Right lobe of liver (tissue), 6 donors: ENCODE results near the gene DOCK2. TPM values are rescaled to one million over a fixed set of nuclear protein-coding genes. Genes with fewer than 3 reads are reported as not detected.

Source experiments
- ATAC-seq, 4 donors: fragments of 200-7000 bp; cut with Tn5 transposase; one replicate each; pipeline ENCODE4 v1.9.1; 2020; ENCODE audit warnings: mild to moderate bottlenecking in 4 of 4, moderate library complexity in 4 of 4
- DNase-seq, 3 donors: peaks; one replicate each; pipeline ENCODE4 v3.0.0-alpha.2; 2020
- H3K27ac ChIP-seq, 3 donors: fragments of 200-600 bp; one replicate each; pipeline ENCODE4 v1.8.0; 2022
- H3K27me3 ChIP-seq, 2 donors: fragments of 200-600 bp; one replicate each; pipeline ENCODE4 v1.8.0; 2022
- H3K36me3 ChIP-seq, 4 donors: fragments of 200-600 bp; sonication (generic) in 1 of 4; one replicate each; pipeline versions ENCODE4 v1.5.1 to v1.8.0; 2017 to 2022; ENCODE audit warnings: control low read depth in 1 of 4
- H3K4me1 ChIP-seq, 4 donors: fragments of 200-600 bp; sonication (generic) in 1 of 4; one replicate each; pipeline versions ENCODE4 v1.5.1 to v1.8.0; 2017 to 2022; ENCODE audit warnings: control low read depth in 1 of 4
- H3K4me3 ChIP-seq, 3 donors: fragments of 200-600 bp; one replicate each; pipeline ENCODE4 v1.8.0; 2022
- H3K9me3 ChIP-seq, 4 donors: fragments of 200-600 bp; sonication (generic) in 1 of 4; one replicate each; pipeline versions ENCODE4 v1.5.1 to v1.8.0; 2017 to 2022; ENCODE audit warnings: control low read depth in 1 of 4
- CTCF ChIP-seq, 4 donors: fragments of 200-600 bp in 3 of 4; fragments of 450-650 bp in 1 of 4; IDR thresholded peaks; one replicate each; pipeline versions ENCODE4 v1.5.1 to v1.8.0; 2016 to 2022; ENCODE audit warnings: antibody characterized with exemption in 4 of 4, mild to moderate bottlenecking in 2 of 4
- POLR2A ChIP-seq: fragments of 450-650 bp; IDR thresholded peaks from one replicate; pipeline ENCODE4 v1.6.1; 2017; ENCODE audit warnings: antibody characterized with exemption, mild to moderate bottlenecking
- WGBS: methylation state at CpG from one replicate; pipeline ENCODE4 v1.1.6; 2018; ENCODE audit warnings: low coverage, low lambda C conversion rate; ENCODE audit not compliant: insufficient coverage; ENCODE audit errors: missing lambda C conversion rate; 5-methylcytosine and 5-hydroxymethylcytosine counted together
- intact Hi-C, 2 donors: fragments of 100-400 bp; cut with DNase I; formaldehyde crosslinking; loops; one replicate each; pipeline versions ENCODE4 v1.11.2 to v1.14.1; 2022
- total RNA-seq, 6 experiments: library from RNA; depleted of rRNA in 2 of 6; stranded (reverse); fragments of >200 nt in 2 of 6; fragmentation: NEBNext Ultra II Directional in 3 of 6; extraction: Animal tissue kit (Norgen Biotek cat#: 25700) in 3 of 6; gene quantifications; one replicate each; pipeline versions ENCODE4 v1.1.0 to v1.2.4, GENCODE V29; 2016 to 2023
- donor health status: DM: no; HTN: yes; CAD: no.
- donor health status: DM: no; HTN: no; CAD: no.
- donor health status: DM: no; HTN: no; CAD: no.
- donor health status: DM: no; HTN: yes; CAD: no.
- donor health status: DM: no; HTN: yes; CAD: no.

DOCK2 gene
- total RNA-seq, 6 experiments from 2014 or later: 5.0 to 14.5 (median 7.4) TPM

DNA sequence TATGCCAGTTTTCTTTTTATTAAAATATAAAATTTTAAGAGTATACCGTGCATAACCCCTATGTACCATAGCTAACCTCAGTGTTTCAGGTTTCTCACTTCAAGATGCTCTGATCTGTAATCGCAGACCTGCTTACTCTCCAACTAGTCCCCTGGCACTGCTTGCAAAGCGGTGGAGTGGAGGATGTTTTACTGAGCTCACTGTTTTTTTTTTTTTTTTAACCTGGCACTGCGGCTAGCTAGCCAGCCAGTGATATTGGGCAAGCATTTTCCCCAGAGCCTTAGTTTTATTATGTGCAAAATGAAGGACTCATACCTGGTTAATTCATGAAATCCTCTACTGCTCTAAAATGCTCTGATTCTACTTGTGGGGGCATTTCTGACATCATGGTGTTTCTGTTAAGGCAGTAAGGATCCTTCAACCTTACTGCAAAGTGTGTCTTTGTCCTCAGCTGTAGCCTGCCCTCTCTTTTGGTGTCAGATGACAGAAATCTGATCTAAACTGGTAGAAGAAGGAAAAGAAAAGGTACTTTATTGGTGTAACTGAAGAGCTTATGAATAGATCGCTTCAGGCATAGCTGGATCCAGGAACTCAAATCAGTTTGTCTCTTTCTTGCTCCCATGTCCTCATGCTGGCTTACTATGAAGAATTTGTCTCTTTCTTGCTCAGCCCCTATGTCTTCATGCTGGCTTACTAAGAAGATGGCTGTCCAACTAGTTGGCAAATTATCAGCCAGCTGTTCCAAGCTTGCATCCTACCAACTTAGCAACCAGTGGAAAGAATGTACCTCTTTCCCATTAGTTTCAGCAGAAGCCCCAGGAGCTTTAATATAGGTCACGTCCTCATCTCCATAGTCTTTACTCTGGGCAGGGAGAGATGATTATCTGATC is 59.8 kb downstream of the DOCK2 start:
- no peaks in the 10 kb centered on the region for H3K27me3 ChIP-seq
- no peak for ATAC-seq
- no peaks in the 10 kb centered on the region for H3K36me3 ChIP-seq

GRCh38 chr5:169697511-169697890 is 60.4 kb downstream of the DOCK2 start:
- Histone ChIP-seq H3K36me3 (no peaks in the 10 kb centered on the region), H3K27me3 (no peaks in the 10 kb centered on the region), H3K4me3 (no peak overlapping the region), H3K4me1 (no peaks in the 10 kb centered on the region), H3K27ac (no peak overlapping the region), H3K9me3 (no peaks in the 10 kb centered on the region)
- ATAC-seq (no peak), DNase-seq (no peak)
- TF ChIP-seq CTCF (IDR thresholded peaks at IDR 0.05) (no peak), POLR2A (no peak)
- WGBS: 31% methylated on average over 2 of the region's 2 CpGs
- intact Hi-C loops: no loop called here

More for the DNA sequence above, 59.8 kb downstream of the DOCK2 start:
- DNase-seq: no peak
- Histone ChIP-seq H3K4me3 (no peak overlapping the region), H3K4me1 (no peaks in the 10 kb centered on the region), H3K27ac (no peak overlapping the region), H3K9me3 (no peaks in the 10 kb centered on the region)
- WGBS: 64% methylated on average over 6 of the region's 6 CpGs
- TF ChIP-seq POLR2A: no peak
- TF ChIP-seq CTCF (IDR thresholded peaks at IDR 0.05): no peak
- intact Hi-C loops: no loop called here

- no CpG with 5 or more reads among the region's 3 CpGs for WGBS
- H3K36me3 ChIP-seq: no peaks in the 10 kb centered on the region
- TF ChIP-seq POLR2A: no peak
- no peak for TF ChIP-seq CTCF (IDR thresholded peaks at IDR 0.05)
- ATAC-seq (no peak), DNase-seq (no peak)
- intact Hi-C loops: no loop called here
- H3K27ac ChIP-seq: no peak overlapping the region
- no peaks in the 10 kb centered on the region for H3K27me3 ChIP-seq
- no peaks in the 10 kb centered on the region for H3K9me3 ChIP-seq
- no peak overlapping the region for H3K4me3 ChIP-seq
- H3K4me1 ChIP-seq: no peaks in the 10 kb centered on the region
Observed at GRCh38 chr5:169697976-169698375, 60.9 kb downstream of the DOCK2 start.

GRCh38 chr5:169700611-169701010 is 63.5 kb downstream of the DOCK2 start:
- H3K36me3 ChIP-seq: no peaks in the 10 kb centered on the region
- no peak for ATAC-seq
- no peaks in the 10 kb centered on the region for H3K27me3 ChIP-seq
- TF ChIP-seq POLR2A (no peak), CTCF (IDR thresholded peaks at IDR 0.05) (no peak)
- intact Hi-C loops: no loop called here
- no peak for DNase-seq
- WGBS: 40% methylated on average over 3 of the region's 5 CpGs
- no peak overlapping the region for H3K27ac ChIP-seq
- no peaks in the 10 kb centered on the region for H3K9me3 ChIP-seq
- H3K4me3 ChIP-seq: no peak overlapping the region
- H3K4me1 ChIP-seq: no peaks in the 10 kb centered on the region
